Smooth muscle cell (in vitro differentiated cells): ENCODE measurements around the gene RNF13. TPM values are rescaled to one million over a fixed set of nuclear protein-coding genes. Genes with fewer than 3 reads are reported as not detected.
"Not testable (repeated sequence)": the region's sequence is repeated elsewhere in the genome, so short reads cannot be mapped to it uniquely, and the experiment has no call there.

Experiments used
- DNase-seq: peaks from one replicate; lab custom pipeline; 2025; ENCODE audit not compliant: unreplicated experiment; lab: John Stamatoyannopoulos, UW
- H2AFZ ChIP-seq: fragments of 200-600 bp; sonication (generic); 2 replicates; pipeline ENCODE4 v1.6.0; 2016; ENCODE audit warnings: antibody characterized with exemption, low read depth, mild to moderate bottlenecking
- H3F3A ChIP-seq: fragments of 200-600 bp; sonication (generic); 2 replicates; pipeline ENCODE4 v1.6.0; 2017; ENCODE audit warnings: antibody characterized with exemption, low read depth
- H3K27ac ChIP-seq: fragments of 200-600 bp; sonication (generic); 2 replicates; pipeline ENCODE4 v1.5.1; 2016; ENCODE audit warnings: low read depth, mild to moderate bottlenecking
- H3K27me3 ChIP-seq: fragments of 200-600 bp; sonication (generic); 2 replicates; pipeline ENCODE4 v1.6.1; 2016; ENCODE audit warnings: low read depth, mild to moderate bottlenecking
- H3K36me3 ChIP-seq: fragments of 200-600 bp; sonication (generic); 2 replicates; pipeline ENCODE4 v1.5.1; 2016; ENCODE audit warnings: low read depth
- H3K4me1 ChIP-seq: fragments of 200-600 bp; sonication (generic); 2 replicates; pipeline ENCODE4 v1.5.1; 2016; ENCODE audit warnings: low read depth
- H3K4me2 ChIP-seq: fragments of 200-600 bp; sonication (generic); 2 replicates; pipeline ENCODE4 v1.6.0; 2016; ENCODE audit warnings: mild to moderate bottlenecking
- H3K4me3 ChIP-seq: fragments of 200-600 bp; sonication (generic); 2 replicates; pipeline ENCODE4 v1.5.1; 2016; ENCODE audit warnings: mild to moderate bottlenecking
- H3K79me2 ChIP-seq: fragments of 200-600 bp; sonication (generic); 2 replicates; pipeline ENCODE4 v1.6.0; 2016; ENCODE audit warnings: low read depth, mild to moderate bottlenecking
- H3K9ac ChIP-seq: fragments of 200-600 bp; sonication (generic); 2 replicates; pipeline ENCODE4 v1.6.0; 2016; ENCODE audit warnings: low read depth
- H3K9me3 ChIP-seq: fragments of 200-600 bp; sonication (generic); replicated peaks from 2 replicates; pipeline ENCODE4 v1.5.1; 2016; ENCODE audit warnings: low read depth
- H4K20me1 ChIP-seq: fragments of 200-600 bp; sonication (generic); 2 replicates; pipeline ENCODE4 v1.6.0; 2016; ENCODE audit warnings: low read depth
- CTCF ChIP-seq: fragments of 200-600 bp; sonication (generic); IDR thresholded peaks from 2 replicates; pipeline ENCODE4 v1.5.1; 2017; ENCODE audit warnings: borderline replicate concordance, mild to moderate bottlenecking, antibody characterized with exemption; ENCODE audit not compliant: insufficient read depth, poor library complexity, severe bottlenecking
- WGBS: methylation state at CpG from one replicate; pipeline ENCODE4 v1.1.7; 2016; ENCODE audit warnings: low lambda C conversion rate; 5-methylcytosine and 5-hydroxymethylcytosine counted together
- polyA plus RNA-seq: library from polyadenylated mRNA; unstranded; fragments of >200 nt; fragmentation: Nextera tagmentation; extraction: Ambion mirVana; gene quantifications from 2 replicates; pipeline ENCODE4 v1.2.1, GENCODE V29; 2016
- total RNA-seq: library from RNA; depleted of rRNA; stranded (reverse); fragments of >200 nt; gene quantifications from 2 replicates; pipeline ENCODE4 v1.2.3, GENCODE V29; 2014

The RNF13 gene
- total and polyA plus RNA-seq, 2 experiments from 2014 or later = 46.1 to 81.9 TPM

GRCh38 chr3:149941186-149941585, 128.2 kb downstream of the RNF13 start:
- Histone ChIP-seq H3K27me3 (no peaks in the 10 kb centered on the region), H3K4me3 (no peak overlapping the region), H3K9me3 (no peaks in the 10 kb centered on the region), H4K20me1 (peaks cover 5% of the 10 kb centered on the region), H3K4me1 (no peaks in the 10 kb centered on the region), H3K4me2 (no peak overlapping the region), H3K27ac (no peak overlapping the region), H3F3A (no peaks in the 10 kb centered on the region), H3K79me2 (no peaks in the 10 kb centered on the region), H3K9ac (no peak overlapping the region), H3K36me3 (no peaks in the 10 kb centered on the region), H2AFZ (no peak overlapping the region)
- WGBS = 100% methylated on average over 2 of the region's 2 CpGs
- TF ChIP-seq CTCF = no peak
- DNase-seq = no peak

- no peak overlapping the region for H3K4me2 ChIP-seq
- H2AFZ ChIP-seq = no peak overlapping the region
- H3K36me3 ChIP-seq = no peaks in the 10 kb centered on the region
- TF ChIP-seq CTCF = no peak
- H3K27ac ChIP-seq = no peak overlapping the region
- H3K27me3 ChIP-seq = no peaks in the 10 kb centered on the region
- no peak overlapping the region for H3K4me3 ChIP-seq
- no peaks in the 10 kb centered on the region for H3F3A ChIP-seq
- WGBS = 97% methylated on average over 1 of the region's 1 CpG
- DNase-seq = no peak
- H3K79me2 ChIP-seq = no peaks in the 10 kb centered on the region
- no peaks in the 10 kb centered on the region for H3K4me1 ChIP-seq
- H4K20me1 ChIP-seq = peaks cover 3% of the 10 kb centered on the region
- no peaks in the 10 kb centered on the region for H3K9me3 ChIP-seq
- H3K9ac ChIP-seq = no peak overlapping the region
Measured at GRCh38 chr3:149941946-149942345, 128.9 kb downstream of the RNF13 start.

GRCh38 chr3:149942409-149942808, 129.4 kb downstream of the RNF13 start:
- H3K4me3 ChIP-seq = no peak overlapping the region
- H3K4me2 ChIP-seq = no peak overlapping the region
- DNase-seq = no peak
- no peak overlapping the region for H2AFZ ChIP-seq
- no peaks in the 10 kb centered on the region for H3K9me3 ChIP-seq
- H3K27me3 ChIP-seq = no peaks in the 10 kb centered on the region
- no peaks in the 10 kb centered on the region for H3K36me3 ChIP-seq
- TF ChIP-seq CTCF = no peak
- H3K9ac ChIP-seq = no peak overlapping the region
- H3F3A ChIP-seq = no peaks in the 10 kb centered on the region
- H3K79me2 ChIP-seq = no peaks in the 10 kb centered on the region
- no peaks in the 10 kb centered on the region for H3K4me1 ChIP-seq
- H3K27ac ChIP-seq = no peak overlapping the region
- no peaks in the 10 kb centered on the region for H4K20me1 ChIP-seq

GRCh38 chr3:149943966-149944365, 131.0 kb downstream of the RNF13 start:
- 100% methylated on average over 3 of the region's 3 CpGs for WGBS
- H3F3A ChIP-seq, H2AFZ ChIP-seq, H3K79me2 ChIP-seq, H3K4me3 ChIP-seq, H3K27me3 ChIP-seq, H3K4me1 ChIP-seq, H3K27ac ChIP-seq, H3K9me3 ChIP-seq, H3K9ac ChIP-seq, H3K36me3 ChIP-seq, H4K20me1 ChIP-seq, H3K4me2 ChIP-seq, DNase-seq: not testable (repeated sequence)
